GM12878 (cell line): ENCODE results near the gene SIX5.

Experiments used
- BCL11A ChIP-seq: IDR thresholded peaks from 2 replicates; pipeline ENCODE4 v1.6.1; 2011; ENCODE audit warnings: low read depth, low read length
- DPF2 ChIP-seq: fragments of 450-650 bp; IDR thresholded peaks from 2 replicates; pipeline ENCODE4 v1.6.1; 2017; ENCODE audit warnings: mild to moderate bottlenecking
- ESRRA ChIP-seq: IDR thresholded peaks from 2 replicates; pipeline ENCODE4 v1.6.1; 2012; ENCODE audit warnings: mild to moderate bottlenecking, low read length, improper control_type of control experiment
- EZH2 ChIP-seq: IDR thresholded peaks from 2 replicates; pipeline ENCODE4 v1.6.1; 2012; ENCODE audit warnings: low read depth, mild to moderate bottlenecking, control low read depth, inconsistent platforms, low read length, borderline replicate concordance; ENCODE audit not compliant: control insufficient read depth
- MTA2 ChIP-seq: fragments of 450-650 bp; IDR thresholded peaks from 2 replicates; pipeline ENCODE4 v1.6.1; 2016; ENCODE audit warnings: low read depth, mild to moderate bottlenecking, moderate library complexity
- NFYA ChIP-seq: IDR thresholded peaks from 2 replicates; pipeline ENCODE4 v1.6.1; 2011; ENCODE audit warnings: low read depth, mild to moderate bottlenecking, low read length, improper control_type of control experiment, borderline replicate concordance
- POLR2AphosphoS5 ChIP-seq: IDR thresholded peaks from 2 replicates; pipeline ENCODE4 v1.6.1; 2011; ENCODE audit warnings: mild to moderate bottlenecking, low read length, inconsistent platforms
- SPI1 ChIP-seq: IDR thresholded peaks from 2 replicates; pipeline ENCODE4 v1.6.1; 2011; ENCODE audit warnings: low read depth, mild to moderate bottlenecking, low read length, moderate library complexity, borderline replicate concordance; ENCODE audit not compliant: insufficient read depth
- WRNIP1 ChIP-seq: IDR thresholded peaks from 2 replicates; pipeline ENCODE4 v1.6.1; 2011; ENCODE audit warnings: low read depth, low read length, improper control_type of control experiment, borderline replicate concordance
- TF ChIP-seq, protein P1 (sequence below): IDR thresholded peaks from 2 replicates; pipeline ENCODE4 v1.6.1; 2012; ENCODE audit warnings: mild to moderate bottlenecking, low read depth, low read length

DNA sequence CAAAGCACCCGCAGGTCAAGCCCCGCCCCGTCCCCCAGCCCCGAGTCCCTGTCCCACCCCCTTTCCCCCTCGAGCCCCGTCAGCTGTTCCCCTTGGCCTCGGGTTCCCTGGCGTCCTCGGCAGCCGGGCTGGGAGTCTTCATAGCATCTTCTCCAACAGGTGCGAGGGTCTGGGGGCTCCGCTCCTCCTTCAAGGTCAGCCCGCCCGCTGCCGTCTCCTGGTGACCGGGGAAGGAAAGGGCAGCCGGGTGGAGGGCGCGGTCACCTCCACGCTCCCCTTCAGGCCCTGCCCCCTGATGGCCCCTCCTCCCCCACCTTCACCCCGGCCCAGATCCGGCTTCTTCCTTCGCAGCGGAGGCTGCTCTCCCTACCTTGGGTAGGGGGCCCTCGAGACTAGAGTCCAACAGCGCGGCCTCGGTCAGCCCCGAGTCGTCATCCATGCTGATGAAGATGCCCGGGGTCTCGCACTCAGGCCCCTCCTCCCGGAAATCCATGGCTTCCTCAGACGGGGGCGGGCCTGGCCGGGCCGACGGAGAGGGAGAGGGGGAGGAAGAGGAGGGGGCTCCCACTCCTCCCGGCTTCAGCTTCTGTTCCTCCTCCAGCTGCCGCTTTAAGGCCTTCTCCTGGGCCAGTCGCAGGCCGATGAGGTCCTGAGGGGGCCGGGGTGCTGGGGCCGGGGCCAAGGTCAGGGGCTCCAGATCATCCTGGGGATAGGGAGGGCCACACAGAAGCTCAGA, 46.6 kb upstream of the SIX5 start:
- TF ChIP-seq MTA2 = no peak
- no peak for TF ChIP-seq DPF2
- no peak for TF ChIP-seq EZH2
- TF ChIP-seq WRNIP1 = no peak
- no peak for TF ChIP-seq NFYA
- no peak for TF ChIP-seq BCL11A
- no peak for TF ChIP-seq POLR2AphosphoS5
- TF ChIP-seq, protein P1, sequence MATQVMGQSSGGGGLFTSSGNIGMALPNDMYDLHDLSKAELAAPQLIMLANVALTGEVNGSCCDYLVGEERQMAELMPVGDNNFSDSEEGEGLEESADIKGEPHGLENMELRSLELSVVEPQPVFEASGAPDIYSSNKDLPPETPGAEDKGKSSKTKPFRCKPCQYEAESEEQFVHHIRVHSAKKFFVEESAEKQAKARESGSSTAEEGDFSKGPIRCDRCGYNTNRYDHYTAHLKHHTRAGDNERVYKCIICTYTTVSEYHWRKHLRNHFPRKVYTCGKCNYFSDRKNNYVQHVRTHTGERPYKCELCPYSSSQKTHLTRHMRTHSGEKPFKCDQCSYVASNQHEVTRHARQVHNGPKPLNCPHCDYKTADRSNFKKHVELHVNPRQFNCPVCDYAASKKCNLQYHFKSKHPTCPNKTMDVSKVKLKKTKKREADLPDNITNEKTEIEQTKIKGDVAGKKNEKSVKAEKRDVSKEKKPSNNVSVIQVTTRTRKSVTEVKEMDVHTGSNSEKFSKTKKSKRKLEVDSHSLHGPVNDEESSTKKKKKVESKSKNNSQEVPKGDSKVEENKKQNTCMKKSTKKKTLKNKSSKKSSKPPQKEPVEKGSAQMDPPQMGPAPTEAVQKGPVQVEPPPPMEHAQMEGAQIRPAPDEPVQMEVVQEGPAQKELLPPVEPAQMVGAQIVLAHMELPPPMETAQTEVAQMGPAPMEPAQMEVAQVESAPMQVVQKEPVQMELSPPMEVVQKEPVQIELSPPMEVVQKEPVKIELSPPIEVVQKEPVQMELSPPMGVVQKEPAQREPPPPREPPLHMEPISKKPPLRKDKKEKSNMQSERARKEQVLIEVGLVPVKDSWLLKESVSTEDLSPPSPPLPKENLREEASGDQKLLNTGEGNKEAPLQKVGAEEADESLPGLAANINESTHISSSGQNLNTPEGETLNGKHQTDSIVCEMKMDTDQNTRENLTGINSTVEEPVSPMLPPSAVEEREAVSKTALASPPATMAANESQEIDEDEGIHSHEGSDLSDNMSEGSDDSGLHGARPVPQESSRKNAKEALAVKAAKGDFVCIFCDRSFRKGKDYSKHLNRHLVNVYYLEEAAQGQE = no peak
- TF ChIP-seq ESRRA = no peak
- no peak for TF ChIP-seq SPI1
